HEK293 (cell line): ENCODE results near the gene EEF1AKMT2.

Source experiments
- CTCF ChIA-PET: fragments of 350-600 bp; formaldehyde crosslinking; extraction: SDS; loops from one replicate; lab custom pipeline; 2021; ENCODE audit warnings: antibody characterized with exemption; lab: Yijun Ruan, JAX
- POLR2A ChIA-PET: fragments of 300-600 bp; formaldehyde crosslinking; extraction: SDS; loops from one replicate; lab custom pipeline; 2020; ENCODE audit warnings: antibody characterized with exemption, inconsistent platforms; lab: Yijun Ruan, JAX
- H3K27ac ChIP-seq: fragments of 200-500 bp; sonication (Bioruptor generic); 2 replicates; pipeline ENCODE4 v1.5.1; 2014; ENCODE audit warnings: low read depth, low read length, control low read depth, inconsistent platforms; ENCODE audit errors: extremely low read depth
- H3K36me3 ChIP-seq, 2 experiments: fragments of 200-500 bp in 1 of 2; sonication (Bioruptor generic) in 1 of 2; 1 replicate in 1 of 2; 2 replicates in 1 of 2; pipeline ENCODE4 v1.5.1; 2014 to 2017; ENCODE audit warnings: inconsistent platforms in 2 of 2, low read length in 2 of 2; ENCODE audit not compliant: control insufficient read depth in 2 of 2, insufficient read depth in 1 of 2
- H3K4me1 ChIP-seq: fragments of 200-500 bp; sonication (Bioruptor generic); 2 replicates; pipeline ENCODE4 v1.5.1; 2014; ENCODE audit warnings: mild to moderate bottlenecking, low read length, inconsistent platforms; ENCODE audit not compliant: control insufficient read depth, insufficient read depth
- H3K4me3 ChIP-seq: 2 replicates; pipeline ENCODE4 v1.5.1; 2011; ENCODE audit warnings: low read depth, mild to moderate bottlenecking, control low read depth, low read length, moderate library complexity
- H3K9me3 ChIP-seq: fragments of 200-500 bp; sonication (Bioruptor generic); 2 replicates; pipeline ENCODE4 v1.5.1; 2014; ENCODE audit warnings: low read depth, low read length, inconsistent platforms; ENCODE audit not compliant: control insufficient read depth, insufficient read depth
- BCL6B ChIP-seq: fragments of 450-650 bp; formaldehyde crosslinking; IDR thresholded peaks from 2 replicates; pipeline ENCODE4 v1.5.1; 2017; ENCODE audit warnings: missing biosample characterization, missing genetic modification characterization
- CTCF ChIP-seq: fragments of 450-650 bp; formaldehyde crosslinking; IDR thresholded peaks from 2 replicates; pipeline ENCODE4 v1.5.1; 2016; ENCODE audit warnings: missing biosample characterization, missing genetic modification characterization
- HOXC10 ChIP-seq: sonication (generic); formaldehyde crosslinking; IDR thresholded peaks from 2 replicates; pipeline ENCODE4 v1.8.1; 2023; ENCODE audit warnings: mild to moderate bottlenecking, missing genetic modification reagents
- HOXD13 ChIP-seq: sonication (generic); formaldehyde crosslinking; IDR thresholded peaks from 2 replicates; pipeline ENCODE4 v1.8.0; 2022; ENCODE audit warnings: missing genetic modification reagents, borderline replicate concordance
- INSM2 ChIP-seq: fragments of 450-650 bp; formaldehyde crosslinking; IDR thresholded peaks from 2 replicates; pipeline ENCODE4 v1.5.1; 2016; ENCODE audit warnings: missing biosample characterization, missing genetic modification characterization
- PRDM10 ChIP-seq: fragments of 450-650 bp; formaldehyde crosslinking; IDR thresholded peaks from 2 replicates; pipeline ENCODE4 v1.5.1; 2016; ENCODE audit warnings: missing biosample characterization, missing genetic modification characterization
- ZBTB20 ChIP-seq: fragments of 450-650 bp; formaldehyde crosslinking; IDR thresholded peaks from 2 replicates; pipeline ENCODE4 v1.5.1; 2016; ENCODE audit warnings: missing biosample characterization, missing genetic modification characterization
- ZBTB8A ChIP-seq: fragments of 450-650 bp; formaldehyde crosslinking; IDR thresholded peaks from 2 replicates; pipeline ENCODE4 v1.5.1; 2016; ENCODE audit warnings: missing biosample characterization, missing genetic modification characterization
- ZNF223 ChIP-seq: fragments of 450-650 bp; formaldehyde crosslinking; IDR thresholded peaks from 2 replicates; pipeline ENCODE4 v1.5.1; 2016; ENCODE audit warnings: missing biosample characterization, missing genetic modification characterization
- ZNF26 ChIP-seq: fragments of 450-650 bp; formaldehyde crosslinking; IDR thresholded peaks from 2 replicates; pipeline ENCODE4 v1.5.1; 2016; ENCODE audit warnings: missing biosample characterization, missing genetic modification characterization
- ZNF274 ChIP-seq, 2 experiments: fragments of 200-500 bp in 1 of 2; fragments of 450-650 bp in 1 of 2; sonication (Bioruptor generic) in 1 of 2; formaldehyde crosslinking in 1 of 2; IDR thresholded peaks; 2 replicates each; pipeline versions ENCODE4 v1.5.1 to v1.6.1; 2014 to 2016; ENCODE audit warnings: borderline replicate concordance in 1 of 2, inconsistent platforms in 1 of 2, low read length in 1 of 2, missing biosample characterization in 1 of 2, missing genetic modification characterization in 1 of 2
- ZNF398 ChIP-seq: fragments of 450-650 bp; formaldehyde crosslinking; IDR thresholded peaks from 2 replicates; pipeline ENCODE4 v1.5.1; 2017; ENCODE audit warnings: missing biosample characterization, missing genetic modification characterization
- ZNF600 ChIP-seq: fragments of 450-650 bp; formaldehyde crosslinking; IDR thresholded peaks from 2 replicates; pipeline ENCODE4 v1.5.1; 2016; ENCODE audit warnings: missing biosample characterization, missing genetic modification characterization
- ZNF610 ChIP-seq: fragments of 450-650 bp; formaldehyde crosslinking; IDR thresholded peaks from 2 replicates; pipeline ENCODE4 v1.5.1; 2016; ENCODE audit warnings: missing biosample characterization, missing genetic modification characterization, borderline replicate concordance
- ZNF660 ChIP-seq: fragments of 450-650 bp; IDR thresholded peaks from 2 replicates; pipeline ENCODE4 v1.5.1; 2018; ENCODE audit warnings: missing biosample characterization, mild to moderate bottlenecking, missing genetic modification characterization
- ZNF776 ChIP-seq: fragments of 450-650 bp; formaldehyde crosslinking; IDR thresholded peaks from 2 replicates; pipeline ENCODE4 v1.5.0; 2017; ENCODE audit warnings: missing biosample characterization, missing genetic modification characterization, borderline replicate concordance

EEF1AKMT2 gene

GRCh38 chr10:124742413-124743190 lies 49.1 kb downstream of the EEF1AKMT2 start (continued):
- no peak for TF ChIP-seq ZNF398 (tag by site-specific recombination)

GRCh38 chr10:124741922-124742412 lies 49.7 kb downstream of the EEF1AKMT2 start:
- no peak overlapping the region for H3K27ac ChIP-seq
- POLR2A ChIA-PET, result interaction anchor here (1.0 kb wide), 1 partner anchor 977 kb away, joined by 3 read pairs; the partner anchor contains the start of gene EDRF1
- TF ChIP-seq INSM2 (no peak), CTCF (tag by site-specific recombination) (no peak), HOXC10 (CRISPR knock-in tag) (no peak)
- H3K36me3 ChIP-seq, result peaks cover 0 to 4% of the 10 kb centered on the region in 2 experiments; a peak in 1 of 3 replicates
- H3K4me3 ChIP-seq, result no peak overlapping the region
- no peaks in the 10 kb centered on the region for H3K9me3 ChIP-seq
- CTCF ChIA-PET, result interaction anchor here (0.6 to 3.4 kb wide), 41 partner anchors 8 to 747 kb away, joined by 3 to 20 read pairs (median 4); no protein-coding TSS in a partner anchor
- peaks cover 31% of the 10 kb centered on the region for H3K4me1 ChIP-seq

GRCh38 chr10:124741281-124741921 lies 50.3 kb downstream of the EEF1AKMT2 start:
- Histone ChIP-seq H3K36me3 (peaks cover 0 to 6% of the 10 kb centered on the region in 2 experiments; a peak in 1 of 3 replicates), H3K4me1 (peaks cover 31% of the 10 kb centered on the region), H3K4me3 (no peak overlapping the region), H3K27ac (no peak overlapping the region), H3K9me3 (no peaks in the 10 kb centered on the region)
- ChIA-PET CTCF (interaction anchor here (0.7 to 3.4 kb wide), 45 partner anchors 8 to 746 kb away, joined by 3 to 20 read pairs (median 4); no protein-coding TSS in a partner anchor), POLR2A (interaction anchor here (1.0 kb wide), 1 partner anchor 978 kb away, joined by 3 read pairs; the partner anchor contains the start of gene EDRF1)
- no peak for TF ChIP-seq ZNF274 (IDR thresholded peaks at IDR 0.05; ENCODE audit: low read length)
- no peak for TF ChIP-seq ZNF274 (tag by site-specific recombination; IDR thresholded peaks at IDR 0.05; ENCODE audit: borderline replicate concordance)
- no peak for TF ChIP-seq ZNF26
- TF ChIP-seq ZBTB20 (tag by site-specific recombination), result peak; percentile 65
- no peak for TF ChIP-seq ZNF776 (tag by site-specific recombination)
- no peak for TF ChIP-seq ZNF223
- no peak for TF ChIP-seq HOXD13 (CRISPR knock-in tag)
- no peak for TF ChIP-seq BCL6B (tag by site-specific recombination)
- peak; percentile 18; the same call in 1 of the 2 replicates for TF ChIP-seq ZBTB8A (tag by site-specific recombination)
- TF ChIP-seq PRDM10 (tag by site-specific recombination), result no peak
- no peak for TF ChIP-seq ZNF610
- no peak for TF ChIP-seq ZNF600 (tag by site-specific recombination)
- 0 out of 2 replicates have a peak, but pooled peaks have one; percentile 39 for TF ChIP-seq ZNF660
